Measurements from ENCODE around the gene TRIM37.
"Not testable (repeated sequence)": the region's sequence is repeated elsewhere in the genome, so short reads cannot be mapped to it uniquely, and the experiment has no call there.

The TRIM37 gene

DNA sequence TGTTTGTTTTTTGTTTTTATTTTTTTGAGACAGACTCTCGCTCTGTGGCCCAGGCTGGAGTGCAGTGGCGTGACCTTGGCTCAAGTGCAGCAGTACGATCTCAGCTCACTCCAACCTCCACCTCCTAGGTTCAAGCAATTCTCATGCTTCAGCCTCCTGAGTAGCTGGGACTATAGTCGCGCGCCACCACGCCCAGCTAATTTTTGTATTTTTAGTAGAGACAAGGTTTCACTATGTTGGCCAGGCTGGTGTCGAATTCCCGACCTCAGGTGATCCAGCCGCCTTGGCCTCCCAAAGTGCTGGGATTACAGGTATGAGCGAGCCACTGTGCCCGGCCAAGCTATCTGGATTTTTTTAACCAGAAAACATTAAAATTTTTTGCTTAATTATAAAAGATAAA, 16.1 kb downstream of the TRIM37 start:
- H3K4me3 ChIP-seq (ENCODE audit: insufficient read depth, low read depth, low read length); H3K27ac ChIP-seq (ENCODE audit: insufficient read depth, low read depth, low read length, poor library complexity, severe bottlenecking); H3K4me1 ChIP-seq (ENCODE audit: control insufficient read depth, insufficient read depth, low read length); H3K36me3 ChIP-seq (ENCODE audit: control insufficient read depth, insufficient read depth, low read length); H3K27me3 ChIP-seq (ENCODE audit: control insufficient read depth, insufficient read depth, low read length, poor library complexity, severe bottlenecking); H3K9me3 ChIP-seq (ENCODE audit: control insufficient read depth, low read length): not testable (repeated sequence)
- 93 to 97% methylated on average over 11 to 12 of the region's 12 CpGs for WGBS, 2 experiments

DNA sequence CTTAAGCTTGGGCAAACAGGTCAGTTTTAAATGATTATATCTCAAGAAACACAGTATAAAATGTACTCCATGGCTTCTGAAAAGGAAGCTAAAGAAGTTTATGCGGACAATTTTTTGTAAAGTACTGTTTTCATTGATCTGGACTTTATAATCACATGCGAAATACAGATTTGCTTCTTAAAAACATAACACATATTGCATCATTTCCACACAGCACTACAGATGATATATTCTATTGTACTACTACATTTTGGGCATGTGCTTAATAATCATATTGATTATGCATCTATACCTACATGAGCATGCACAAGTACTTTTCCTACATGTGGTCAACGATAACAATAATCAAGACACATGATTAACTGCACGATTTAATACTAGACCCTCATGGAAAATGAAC, 22.5 kb downstream of the TRIM37 start:
- Histone ChIP-seq H3K4me3 (ENCODE audit: insufficient read depth, low read depth, low read length) (no peak overlapping the region), H3K36me3 (ENCODE audit: control insufficient read depth, insufficient read depth, low read length) (peaks cover 5% of the 10 kb centered on the region), H3K4me1 (ENCODE audit: control insufficient read depth, insufficient read depth, low read length) (no peaks in the 10 kb centered on the region), H3K27me3 (ENCODE audit: control insufficient read depth, insufficient read depth, low read length, poor library complexity, severe bottlenecking) (no peaks in the 10 kb centered on the region), H3K27ac (ENCODE audit: insufficient read depth, low read depth, low read length, poor library complexity, severe bottlenecking) (no peak overlapping the region), H3K9me3 (ENCODE audit: control insufficient read depth, low read length) (no peaks in the 10 kb centered on the region)
- WGBS, 2 experiments = 94 to 97% methylated on average over 3 to 4 of the region's 4 CpGs

DNA sequence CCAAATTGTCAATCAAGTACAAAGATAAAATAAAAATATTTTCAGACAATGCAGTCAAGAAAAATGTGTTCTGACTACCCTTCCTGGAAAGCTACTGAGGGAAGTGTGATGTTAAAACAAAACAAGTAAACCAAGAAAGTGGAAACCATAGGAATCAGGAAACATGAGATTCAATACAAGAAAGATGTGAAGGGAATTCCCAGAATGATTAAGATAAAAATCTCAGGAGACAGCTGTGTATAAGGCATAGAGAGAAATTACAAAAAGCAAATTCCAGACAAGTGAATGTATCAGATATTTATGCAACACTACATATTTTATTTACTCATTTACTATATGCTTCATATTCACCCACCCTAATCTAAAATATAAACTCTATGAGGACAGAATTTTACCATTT, 32.2 kb downstream of the TRIM37 start:
- Histone ChIP-seq H3K27ac (ENCODE audit: insufficient read depth, low read depth, low read length, poor library complexity, severe bottlenecking) (no peak overlapping the region), H3K9me3 (ENCODE audit: control insufficient read depth, low read length) (no peaks in the 10 kb centered on the region), H3K36me3 (ENCODE audit: control insufficient read depth, insufficient read depth, low read length) (peaks cover 14% of the 10 kb centered on the region), H3K4me1 (ENCODE audit: control insufficient read depth, insufficient read depth, low read length) (no peaks in the 10 kb centered on the region), H3K27me3 (ENCODE audit: control insufficient read depth, insufficient read depth, low read length, poor library complexity, severe bottlenecking) (no peaks in the 10 kb centered on the region), H3K4me3 (ENCODE audit: insufficient read depth, low read depth, low read length) (no peak overlapping the region)

DNA sequence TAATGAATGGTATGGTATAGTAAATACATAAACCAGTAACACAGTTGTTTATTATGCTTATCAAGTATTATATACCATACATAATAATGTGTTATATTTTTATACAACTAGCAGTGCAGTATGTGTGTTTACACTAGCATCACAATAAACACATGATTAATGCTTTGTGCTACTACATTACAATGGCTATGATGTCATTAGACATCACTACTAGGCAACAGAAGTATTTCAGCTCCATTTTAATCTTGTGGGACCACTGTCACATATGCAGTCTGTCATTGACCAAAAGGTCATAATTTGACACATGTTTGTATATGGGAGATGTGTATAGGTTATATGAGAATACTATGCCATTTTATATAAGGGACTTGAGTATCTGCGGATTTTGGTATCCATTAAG, 32.7 kb downstream of the TRIM37 start:
- Histone ChIP-seq H3K36me3 (ENCODE audit: control insufficient read depth, insufficient read depth, low read length) (peaks cover 14% of the 10 kb centered on the region), H3K4me3 (ENCODE audit: insufficient read depth, low read depth, low read length) (no peak overlapping the region), H3K27me3 (ENCODE audit: control insufficient read depth, insufficient read depth, low read length, poor library complexity, severe bottlenecking) (no peaks in the 10 kb centered on the region), H3K9me3 (ENCODE audit: control insufficient read depth, low read length) (no peaks in the 10 kb centered on the region), H3K27ac (ENCODE audit: insufficient read depth, low read depth, low read length, poor library complexity, severe bottlenecking) (no peak overlapping the region), H3K4me1 (ENCODE audit: control insufficient read depth, insufficient read depth, low read length) (no peaks in the 10 kb centered on the region)
- 82 to 97% methylated on average over 1 of the region's 1 CpG for WGBS, 2 experiments

DNA sequence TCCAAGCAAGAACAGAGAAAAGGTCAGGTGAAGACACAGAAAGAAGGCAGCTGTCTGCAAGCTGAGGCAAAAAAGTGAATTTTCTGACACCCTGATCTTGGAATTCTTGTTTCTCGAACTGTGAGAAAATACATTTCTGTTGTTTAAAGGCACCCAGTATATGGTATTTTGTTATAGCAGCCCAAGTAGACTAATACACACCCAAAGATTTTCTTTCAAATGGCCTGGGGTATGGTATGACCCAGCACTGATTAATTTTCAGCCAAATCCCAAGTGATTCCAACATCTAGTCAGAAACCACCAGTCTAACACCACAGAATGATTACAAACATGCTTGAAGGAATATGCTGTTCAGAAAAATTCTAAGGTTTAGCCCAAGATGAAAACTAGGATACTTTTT, 36.8 kb downstream of the TRIM37 start:
- 80 to 100% methylated on average over 1 of the region's 1 CpG for WGBS, 2 experiments
- no peaks in the 10 kb centered on the region for H3K27me3 ChIP-seq (ENCODE audit: control insufficient read depth, insufficient read depth, low read length, poor library complexity, severe bottlenecking)

DNA sequence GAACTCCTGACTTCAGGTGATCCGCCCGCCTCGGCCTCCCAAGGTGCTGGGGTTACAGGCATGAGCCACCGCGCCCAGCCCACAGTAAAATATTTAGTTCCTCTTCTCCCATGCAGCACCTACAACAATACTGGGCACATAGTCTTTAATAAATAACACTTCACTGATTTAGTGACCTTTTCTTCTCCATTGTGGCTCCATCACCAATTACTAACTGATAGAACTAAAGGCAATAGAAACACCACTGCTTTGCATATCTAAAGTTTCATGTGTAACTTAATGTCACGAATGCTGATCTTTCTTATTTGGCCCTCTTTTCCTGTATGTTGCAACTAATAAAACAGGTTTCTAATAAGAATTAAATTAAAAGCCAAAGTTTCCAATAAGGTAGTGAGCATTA, 38.9 kb downstream of the TRIM37 start:
- Histone ChIP-seq H3K4me1 (ENCODE audit: control insufficient read depth, insufficient read depth, low read length) (no peaks in the 10 kb centered on the region), H3K9me3 (ENCODE audit: control insufficient read depth, low read length) (no peaks in the 10 kb centered on the region), H3K4me3 (ENCODE audit: insufficient read depth, low read depth, low read length) (no peak overlapping the region), H3K27ac (ENCODE audit: insufficient read depth, low read depth, low read length, poor library complexity, severe bottlenecking) (no peak overlapping the region), H3K27me3 (ENCODE audit: control insufficient read depth, insufficient read depth, low read length, poor library complexity, severe bottlenecking) (no peaks in the 10 kb centered on the region), H3K36me3 (ENCODE audit: control insufficient read depth, insufficient read depth, low read length) (peaks cover 13% of the 10 kb centered on the region)
- 92 to 95% methylated on average over 6 of the region's 6 CpGs for WGBS, 2 experiments

More for the DNA sequence above, 36.8 kb downstream of the TRIM37 start:
- Histone ChIP-seq H3K4me3 (ENCODE audit: insufficient read depth, low read depth, low read length) (no peak overlapping the region), H3K36me3 (ENCODE audit: control insufficient read depth, insufficient read depth, low read length) (peaks cover 21% of the 10 kb centered on the region), H3K9me3 (ENCODE audit: control insufficient read depth, low read length) (no peaks in the 10 kb centered on the region), H3K4me1 (ENCODE audit: control insufficient read depth, insufficient read depth, low read length) (no peaks in the 10 kb centered on the region), H3K27ac (ENCODE audit: insufficient read depth, low read depth, low read length, poor library complexity, severe bottlenecking) (no peak overlapping the region)

DNA sequence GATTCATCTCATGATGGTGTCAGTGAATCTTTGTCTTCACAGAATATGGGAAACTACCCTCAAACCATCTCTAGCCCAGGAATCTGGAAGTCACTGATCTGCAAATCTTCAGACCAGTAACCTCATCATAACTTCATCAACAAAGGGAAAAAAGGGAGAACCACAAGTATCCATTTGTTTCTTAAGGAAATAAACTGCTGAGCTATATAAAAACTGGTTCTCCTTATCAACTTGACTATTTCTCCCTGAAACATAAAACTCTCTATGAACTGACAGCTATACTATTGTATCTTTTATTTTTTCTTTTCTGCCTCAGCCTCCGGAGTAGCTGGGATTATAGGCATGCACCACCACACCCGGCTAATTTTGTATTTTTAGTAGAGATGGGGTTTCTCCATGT, 39.3 kb downstream of the TRIM37 start:
- Histone ChIP-seq H3K27ac (ENCODE audit: insufficient read depth, low read depth, low read length, poor library complexity, severe bottlenecking) (no peak overlapping the region), H3K36me3 (ENCODE audit: control insufficient read depth, insufficient read depth, low read length) (peaks cover 13% of the 10 kb centered on the region), H3K9me3 (ENCODE audit: control insufficient read depth, low read length) (no peaks in the 10 kb centered on the region), H3K4me3 (ENCODE audit: insufficient read depth, low read depth, low read length) (no peak overlapping the region), H3K27me3 (ENCODE audit: control insufficient read depth, insufficient read depth, low read length, poor library complexity, severe bottlenecking) (no peaks in the 10 kb centered on the region), H3K4me1 (ENCODE audit: control insufficient read depth, insufficient read depth, low read length) (no peaks in the 10 kb centered on the region)
- 92 to 94% methylated on average over 2 of the region's 2 CpGs for WGBS, 2 experiments

DNA sequence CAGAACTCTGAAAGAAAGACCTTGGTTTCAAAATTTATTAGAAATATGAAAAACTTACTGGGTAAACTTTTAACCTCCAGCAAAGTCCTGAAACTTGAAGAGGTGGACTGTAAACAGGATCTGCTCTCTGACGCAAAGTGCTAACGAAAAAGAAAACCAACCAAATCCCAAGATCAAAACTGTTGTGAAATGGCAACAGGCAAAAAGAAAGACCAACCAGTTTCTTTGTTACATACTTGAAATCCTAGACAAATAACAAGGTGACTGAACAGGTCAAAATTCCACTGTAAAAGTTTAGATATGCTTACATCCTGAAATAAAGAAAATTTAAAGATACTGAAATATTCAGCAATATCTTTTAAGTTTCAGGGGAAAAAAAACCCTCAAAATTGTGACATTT, 44.2 kb downstream of the TRIM37 start:
- Histone ChIP-seq H3K4me3 (ENCODE audit: insufficient read depth, low read depth, low read length) (no peak overlapping the region), H3K27ac (ENCODE audit: insufficient read depth, low read depth, low read length, poor library complexity, severe bottlenecking) (no peak overlapping the region), H3K9me3 (ENCODE audit: control insufficient read depth, low read length) (no peaks in the 10 kb centered on the region), H3K4me1 (ENCODE audit: control insufficient read depth, insufficient read depth, low read length) (no peaks in the 10 kb centered on the region), H3K27me3 (ENCODE audit: control insufficient read depth, insufficient read depth, low read length, poor library complexity, severe bottlenecking) (no peaks in the 10 kb centered on the region), H3K36me3 (ENCODE audit: control insufficient read depth, insufficient read depth, low read length) (peaks cover 12% of the 10 kb centered on the region)
- WGBS, 2 experiments = 91 to 95% methylated on average over 2 of the region's 2 CpGs

DNA sequence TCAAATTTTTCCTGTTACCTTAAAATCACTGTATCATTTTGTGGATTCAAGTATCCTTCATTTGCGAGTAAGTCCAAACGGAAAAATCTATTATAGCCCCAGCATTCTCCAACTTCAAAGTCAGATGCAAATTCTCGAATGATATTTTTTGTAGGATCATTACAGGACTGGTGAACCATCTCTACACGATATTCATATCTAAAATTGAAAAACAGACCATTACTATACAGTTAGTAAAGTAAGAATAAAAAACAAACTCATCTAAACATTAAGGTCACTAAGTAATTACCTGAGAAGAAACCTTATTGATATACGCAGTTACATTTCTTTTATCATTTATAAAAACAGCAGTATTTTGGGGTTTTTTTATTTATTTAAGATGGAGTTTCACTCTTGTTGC, 49.8 kb downstream of the TRIM37 start:
- Histone ChIP-seq H3K4me1 (ENCODE audit: control insufficient read depth, insufficient read depth, low read length) (no peaks in the 10 kb centered on the region), H3K4me3 (ENCODE audit: insufficient read depth, low read depth, low read length) (no peak overlapping the region), H3K9me3 (ENCODE audit: control insufficient read depth, low read length) (no peaks in the 10 kb centered on the region), H3K27me3 (ENCODE audit: control insufficient read depth, insufficient read depth, low read length, poor library complexity, severe bottlenecking) (no peaks in the 10 kb centered on the region), H3K27ac (ENCODE audit: insufficient read depth, low read depth, low read length, poor library complexity, severe bottlenecking) (no peak overlapping the region), H3K36me3 (ENCODE audit: control insufficient read depth, insufficient read depth, low read length) (peaks cover 21% of the 10 kb centered on the region)
- WGBS, 2 experiments = 95 to 99% methylated on average over 4 to 5 of the region's 5 CpGs

DNA sequence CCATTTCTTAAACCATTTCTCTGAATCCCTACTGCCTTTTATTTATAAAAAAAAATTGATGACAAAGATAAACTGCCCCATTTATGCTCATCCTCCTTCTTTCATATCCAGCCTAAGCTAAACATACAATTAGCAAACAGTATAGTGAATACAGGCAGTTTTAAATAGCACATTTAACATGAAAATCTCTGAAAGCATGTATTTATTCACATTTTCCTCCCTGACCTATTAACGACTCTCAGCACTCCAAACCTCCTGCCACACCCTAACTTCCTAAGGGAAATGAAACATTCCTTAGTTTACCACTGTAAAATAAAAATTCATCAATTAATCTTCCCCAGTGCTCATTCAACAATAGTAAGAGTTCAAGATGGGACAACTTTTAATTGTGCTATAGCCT, 56.9 kb downstream of the TRIM37 start:
- Histone ChIP-seq H3K4me3 (ENCODE audit: insufficient read depth, low read depth, low read length) (no peak overlapping the region), H3K27ac (ENCODE audit: insufficient read depth, low read depth, low read length, poor library complexity, severe bottlenecking) (no peak overlapping the region), H3K36me3 (ENCODE audit: control insufficient read depth, insufficient read depth, low read length) (peaks cover 6% of the 10 kb centered on the region), H3K27me3 (ENCODE audit: control insufficient read depth, insufficient read depth, low read length, poor library complexity, severe bottlenecking) (no peaks in the 10 kb centered on the region), H3K4me1 (ENCODE audit: control insufficient read depth, insufficient read depth, low read length) (no peaks in the 10 kb centered on the region), H3K9me3 (ENCODE audit: control insufficient read depth, low read length) (no peaks in the 10 kb centered on the region)
- 88 to 95% methylated on average over 1 of the region's 1 CpG for WGBS, 2 experiments

DNA sequence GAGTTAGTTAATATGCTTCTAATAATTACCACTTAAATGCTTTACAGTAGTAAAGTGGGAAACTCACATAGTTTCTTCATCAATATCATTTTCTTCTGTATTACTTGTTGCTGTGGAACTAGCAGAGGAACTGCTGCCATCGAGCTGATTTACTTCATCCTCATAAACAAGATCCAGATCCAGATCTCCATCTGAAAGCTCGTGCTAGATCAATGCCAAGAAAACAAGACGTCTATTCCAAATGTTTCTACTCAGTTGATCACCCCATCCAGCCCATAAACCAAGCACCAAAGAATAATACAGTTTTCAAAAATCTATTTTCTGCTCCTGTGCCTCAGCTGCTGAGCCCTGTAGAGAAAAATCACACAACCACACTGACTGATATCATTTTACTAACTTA, 59.1 kb downstream of the TRIM37 start:
- H3K36me3 ChIP-seq (ENCODE audit: control insufficient read depth, insufficient read depth, low read length) = peaks cover 9% of the 10 kb centered on the region
- WGBS, 2 experiments = 88 to 94% methylated on average over 3 of the region's 3 CpGs
- H3K27ac ChIP-seq (ENCODE audit: insufficient read depth, low read depth, low read length, poor library complexity, severe bottlenecking) = no peak overlapping the region
- H3K4me3 ChIP-seq (ENCODE audit: insufficient read depth, low read depth, low read length) = no peak overlapping the region
- no peaks in the 10 kb centered on the region for H3K4me1 ChIP-seq (ENCODE audit: control insufficient read depth, insufficient read depth, low read length)
- H3K27me3 ChIP-seq (ENCODE audit: control insufficient read depth, insufficient read depth, low read length, poor library complexity, severe bottlenecking) = no peaks in the 10 kb centered on the region
- H3K9me3 ChIP-seq (ENCODE audit: control insufficient read depth, low read length) = no peaks in the 10 kb centered on the region
